Right atrium auricular region (tissue), 2 donors: ENCODE data around the gene PPP1R16B. TPM values are rescaled to one million over a fixed set of nuclear protein-coding genes. Genes with fewer than 3 reads are reported as not detected.

Experiments
- DNase-seq: peaks from one replicate; pipeline ENCODE4 v3.0.0-alpha.2; 2019; ENCODE audit warnings: low spot score
- H3K27ac ChIP-seq, 2 donors: fragments of 200-600 bp; sonication (generic); 1 replicate in 1 of 2; 2 replicates in 1 of 2; pipeline ENCODE4 v1.5.1; 2016 to 2019
- H3K27me3 ChIP-seq, 2 donors: fragments of 200-600 bp; sonication (generic); one replicate each; pipeline versions ENCODE4 v1.5.1 to v1.6.0; 2017 to 2019
- H3K36me3 ChIP-seq: fragments of 200-600 bp; sonication (generic); one replicate; pipeline ENCODE4 v1.5.1; 2016
- H3K4me1 ChIP-seq, 2 donors: fragments of 200-600 bp; sonication (generic); one replicate each; pipeline versions ENCODE4 v1.5.1 to v1.6.0; 2017 to 2019
- H3K4me3 ChIP-seq, 2 donors: fragments of 200-600 bp; sonication (generic); 1 replicate in 1 of 2; 2 replicates in 1 of 2; pipeline ENCODE4 v1.5.1; 2017 to 2019; ENCODE audit warnings: mild to moderate bottlenecking in 1 of 2, moderate library complexity in 1 of 2
- H3K9me3 ChIP-seq, 2 donors: fragments of 200-600 bp; sonication (generic); one replicate each; pipeline ENCODE4 v1.5.1; 2019
- total RNA-seq, 2 donors: library from RNA; depleted of rRNA; stranded (reverse); fragments of >200 nt; gene quantifications; one replicate each; pipeline ENCODE4 v1.1.0, GENCODE V29; 2016
- TF ChIP-seq, protein P1 (sequence below), 2 donors: fragments of 200-600 bp; sonication (generic); IDR thresholded peaks; one replicate each; pipeline ENCODE4 v1.5.1; 2019; ENCODE audit warnings: antibody characterized with exemption in 2 of 2

PPP1R16B gene
- total RNA-seq, 2 donors from 2014 or later: 0.96 to 6.6 TPM

- Histone ChIP-seq H3K27ac (no peak overlapping the region), H3K36me3 (no peaks in the 10 kb centered on the region), H3K4me3 (no peak overlapping the region), H3K27me3 (no peaks in the 10 kb centered on the region), H3K9me3 (no peaks in the 10 kb centered on the region), H3K4me1 (no peaks in the 10 kb centered on the region)
- no peak for DNase-seq
- TF ChIP-seq, protein P1, sequence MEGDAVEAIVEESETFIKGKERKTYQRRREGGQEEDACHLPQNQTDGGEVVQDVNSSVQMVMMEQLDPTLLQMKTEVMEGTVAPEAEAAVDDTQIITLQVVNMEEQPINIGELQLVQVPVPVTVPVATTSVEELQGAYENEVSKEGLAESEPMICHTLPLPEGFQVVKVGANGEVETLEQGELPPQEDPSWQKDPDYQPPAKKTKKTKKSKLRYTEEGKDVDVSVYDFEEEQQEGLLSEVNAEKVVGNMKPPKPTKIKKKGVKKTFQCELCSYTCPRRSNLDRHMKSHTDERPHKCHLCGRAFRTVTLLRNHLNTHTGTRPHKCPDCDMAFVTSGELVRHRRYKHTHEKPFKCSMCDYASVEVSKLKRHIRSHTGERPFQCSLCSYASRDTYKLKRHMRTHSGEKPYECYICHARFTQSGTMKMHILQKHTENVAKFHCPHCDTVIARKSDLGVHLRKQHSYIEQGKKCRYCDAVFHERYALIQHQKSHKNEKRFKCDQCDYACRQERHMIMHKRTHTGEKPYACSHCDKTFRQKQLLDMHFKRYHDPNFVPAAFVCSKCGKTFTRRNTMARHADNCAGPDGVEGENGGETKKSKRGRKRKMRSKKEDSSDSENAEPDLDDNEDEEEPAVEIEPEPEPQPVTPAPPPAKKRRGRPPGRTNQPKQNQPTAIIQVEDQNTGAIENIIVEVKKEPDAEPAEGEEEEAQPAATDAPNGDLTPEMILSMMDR (IDR thresholded peaks at IDR 0.05): no peak
Measured at GRCh38 chr20:38840053-38840893, 34.8 kb downstream of the PPP1R16B start.

GRCh38 chr20:38840894-38841470 is 35.5 kb downstream of the PPP1R16B start:
- no peaks in the 10 kb centered on the region for H3K27me3 ChIP-seq
- no peaks in the 10 kb centered on the region for H3K4me1 ChIP-seq
- no peak overlapping the region for H3K4me3 ChIP-seq
- no peaks in the 10 kb centered on the region for H3K9me3 ChIP-seq
- DNase-seq: no peak
- TF ChIP-seq, protein P1 (IDR thresholded peaks at IDR 0.05): no peak
- no peaks in the 10 kb centered on the region for H3K36me3 ChIP-seq
- no peak overlapping the region for H3K27ac ChIP-seq

DNA sequence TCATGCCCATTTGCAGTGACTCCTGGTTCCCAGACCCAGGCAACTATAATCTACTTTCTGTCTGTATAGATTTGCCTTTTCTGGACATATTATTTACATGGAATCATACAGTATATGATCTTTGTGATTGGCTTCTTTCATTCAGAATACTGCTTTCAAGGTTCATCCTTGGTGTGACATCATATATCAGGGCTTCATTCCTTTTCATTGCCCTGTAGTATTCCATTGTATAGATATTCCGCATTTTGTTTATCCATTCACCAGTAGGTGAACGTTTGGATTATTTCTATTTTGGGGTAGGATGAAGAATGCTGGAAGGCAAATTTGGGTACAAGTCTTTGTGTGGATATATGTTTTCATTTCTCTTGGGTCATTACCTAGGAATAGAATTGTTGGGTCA is 36.1 kb downstream of the PPP1R16B start:
- Histone ChIP-seq H3K27ac (no peak overlapping the region), H3K9me3 (no peaks in the 10 kb centered on the region)
- TF ChIP-seq, protein P1 (IDR thresholded peaks at IDR 0.05): no peak

DNA sequence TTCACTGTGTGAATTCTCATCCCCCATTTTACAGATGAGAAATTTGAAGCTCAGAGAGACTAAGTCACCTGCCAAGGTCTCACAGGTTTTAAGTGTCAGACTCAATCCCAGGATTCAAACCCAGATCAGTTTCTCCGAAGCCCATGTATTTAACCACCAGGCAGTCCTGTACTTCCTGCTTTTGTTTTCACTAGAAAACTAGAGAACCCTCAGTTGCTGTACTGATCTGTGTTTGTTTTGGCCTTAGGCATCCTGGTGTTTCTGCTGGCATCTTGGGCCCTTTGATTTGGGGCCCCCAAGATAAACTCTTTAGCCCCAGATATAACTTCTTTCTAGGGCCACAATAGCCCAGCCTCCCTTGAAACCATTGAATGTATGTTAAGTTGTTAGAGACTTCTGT is 36.5 kb downstream of the PPP1R16B start:
- no peak overlapping the region for H3K4me3 ChIP-seq
- TF ChIP-seq, protein P1 (IDR thresholded peaks at IDR 0.05): no peak
- no peaks in the 10 kb centered on the region for H3K27me3 ChIP-seq
- no peaks in the 10 kb centered on the region for H3K36me3 ChIP-seq
- H3K27ac ChIP-seq: no peak overlapping the region
- no peaks in the 10 kb centered on the region for H3K9me3 ChIP-seq
- no peak for DNase-seq
- no peaks in the 10 kb centered on the region for H3K4me1 ChIP-seq

More for the DNA sequence above, 36.1 kb downstream of the PPP1R16B start:
- no peaks in the 10 kb centered on the region for H3K36me3 ChIP-seq
- no peaks in the 10 kb centered on the region for H3K4me1 ChIP-seq
- no peaks in the 10 kb centered on the region for H3K27me3 ChIP-seq
- no peak for DNase-seq
- H3K4me3 ChIP-seq: no peak overlapping the region

- Histone ChIP-seq H3K4me1 (no peaks in the 10 kb centered on the region), H3K4me3 (no peak overlapping the region), H3K27me3 (no peaks in the 10 kb centered on the region), H3K36me3 (no peaks in the 10 kb centered on the region), H3K27ac (no peak overlapping the region), H3K9me3 (no peaks in the 10 kb centered on the region)
- no peak for DNase-seq
- TF ChIP-seq, protein P1 (IDR thresholded peaks at IDR 0.05): no peak
Measured at GRCh38 chr20:38842558-38842981, 37.1 kb downstream of the PPP1R16B start.
